ENCODE measurements around the gene TSNAXIP1.

The TSNAXIP1 gene

GRCh38 chr16:67804853-67805542, 1.7 kb upstream of the TSNAXIP1 start:
- DNase-seq: peak; percentile 64
- H3K4ac ChIP-seq (ENCODE audit: low read depth in 1 of 2, low read length in 2 of 2): no peak overlapping the region
- no peak overlapping the region for H2AK5ac ChIP-seq (ENCODE audit: low read length, severe bottlenecking)
- H2BK12ac ChIP-seq (ENCODE audit: low read length in 2 of 2): no peak overlapping the region
- no peak overlapping the region for H3K14ac ChIP-seq (ENCODE audit: low read length in 2 of 2)
- no peaks in the 10 kb centered on the region for H3K9me3 ChIP-seq (ENCODE audit: control insufficient read depth, low read length)
- H3K23ac ChIP-seq (ENCODE audit: low read length in 2 of 2): no peak overlapping the region
- H3K36me3 ChIP-seq (ENCODE audit: control insufficient read depth in 1 of 2, insufficient read depth in 2 of 2, low read depth in 1 of 2, low read length in 2 of 2): peaks cover 26% of the 10 kb centered on the region in 2 experiments
- no peaks in the 10 kb centered on the region for H3K27me3 ChIP-seq (ENCODE audit: control insufficient read depth in 1 of 2, insufficient read depth in 1 of 2, low read length in 2 of 2)
- no peak overlapping the region for H4K8ac ChIP-seq (ENCODE audit: low read length)
- WGBS: 79% methylated on average over 4 of the region's 4 CpGs
- H2BK120ac ChIP-seq (ENCODE audit: low read depth, low read length): no peak overlapping the region
- H4K91ac ChIP-seq (ENCODE audit: low read length): no peak overlapping the region
- H3K4me1 ChIP-seq (ENCODE audit: control insufficient read depth, insufficient read depth, low read depth, low read length): peaks cover 14% of the 10 kb centered on the region
- H2AFZ ChIP-seq (ENCODE audit: low read depth, low read length): no peak overlapping the region
- H3K79me1 ChIP-seq (replicated peaks; ENCODE audit: low read length, poor library complexity, severe bottlenecking): peaks cover 22% of the 10 kb centered on the region
- no peak overlapping the region for H2BK15ac ChIP-seq (ENCODE audit: low read depth, poor library complexity, severe bottlenecking)
- H2BK5ac ChIP-seq (ENCODE audit: low read depth, low read length, poor library complexity, severe bottlenecking): no peak overlapping the region
- H3K9ac ChIP-seq (ENCODE audit: low read length): peak overlapping the region; percentile 95
- H3K4me3 ChIP-seq (ENCODE audit: insufficient read depth in 1 of 2, low read depth in 1 of 2, low read length in 2 of 2): peak overlapping the region in 1 of 2 experiments; percentile 100
- peak overlapping the region; percentile 94 for H3K4me2 ChIP-seq (ENCODE audit: low read length, poor library complexity, severe bottlenecking)
- H3K18ac ChIP-seq (ENCODE audit: low read depth in 1 of 2, low read length in 2 of 2): no peak overlapping the region
- H3K27ac ChIP-seq (ENCODE audit: low read length, poor library complexity, severe bottlenecking): no peak overlapping the region

GRCh38 chr16:67805718-67806427, 816 bp upstream of the TSNAXIP1 start:
- H3K4me2 ChIP-seq (ENCODE audit: low read length, poor library complexity, severe bottlenecking): peak overlapping the region; percentile 94
- H3K14ac ChIP-seq (ENCODE audit: low read length in 2 of 2): peak overlapping the region in 1 of 2 experiments; percentile 3
- peaks cover 13% of the 10 kb centered on the region for H3K4me1 ChIP-seq (ENCODE audit: control insufficient read depth, insufficient read depth, low read depth, low read length)
- H3K4ac ChIP-seq (ENCODE audit: low read depth in 1 of 2, low read length in 2 of 2): peak overlapping the region; percentile 35 to 84
- peak overlapping the region in 1 of 2 experiments; percentile 16 for H3K18ac ChIP-seq (ENCODE audit: low read depth in 1 of 2, low read length in 2 of 2)
- H2BK15ac ChIP-seq (ENCODE audit: low read depth, poor library complexity, severe bottlenecking): no peak overlapping the region
- peak; percentile 19 for DNase-seq
- H2AK5ac ChIP-seq (ENCODE audit: low read length, severe bottlenecking): no peak overlapping the region
- H4K8ac ChIP-seq (ENCODE audit: low read length): peak overlapping the region; percentile 92
- peak overlapping the region; percentile 86 to 100 for H3K4me3 ChIP-seq (ENCODE audit: insufficient read depth in 1 of 2, low read depth in 1 of 2, low read length in 2 of 2)
- no peak overlapping the region for H3K27ac ChIP-seq (ENCODE audit: low read length, poor library complexity, severe bottlenecking)
- no peaks in the 10 kb centered on the region for H3K9me3 ChIP-seq (ENCODE audit: control insufficient read depth, low read length)
- peak overlapping the region in 1 of 2 experiments; percentile 20 for H3K23ac ChIP-seq (ENCODE audit: low read length in 2 of 2)
- H4K91ac ChIP-seq (ENCODE audit: low read length): no peak overlapping the region
- H2BK5ac ChIP-seq (ENCODE audit: low read depth, low read length, poor library complexity, severe bottlenecking): no peak overlapping the region
- no peaks in the 10 kb centered on the region for H3K27me3 ChIP-seq (ENCODE audit: control insufficient read depth in 1 of 2, insufficient read depth in 1 of 2, low read length in 2 of 2)
- peak overlapping the region; percentile 84 for H2AFZ ChIP-seq (ENCODE audit: low read depth, low read length)
- no peak overlapping the region for H2BK12ac ChIP-seq (ENCODE audit: low read length in 2 of 2)
- H3K79me1 ChIP-seq (replicated peaks; ENCODE audit: low read length, poor library complexity, severe bottlenecking): peaks cover 14% of the 10 kb centered on the region
- WGBS: under 1% methylated on average over 26 of the region's 26 CpGs
- no peak overlapping the region for H2BK120ac ChIP-seq (ENCODE audit: low read depth, low read length)
- peaks cover 18 to 26% of the 10 kb centered on the region in 2 experiments for H3K36me3 ChIP-seq (ENCODE audit: control insufficient read depth in 1 of 2, insufficient read depth in 2 of 2, low read depth in 1 of 2, low read length in 2 of 2)
- H3K9ac ChIP-seq (ENCODE audit: low read length): peak overlapping the region; percentile 95

- Histone ChIP-seq H2BK120ac (ENCODE audit: low read depth, low read length) (no peak overlapping the region), H3K4ac (ENCODE audit: low read depth in 1 of 2, low read length in 2 of 2) (no peak overlapping the region), H4K8ac (ENCODE audit: low read length) (peak overlapping the region; percentile 42), H2BK15ac (ENCODE audit: low read depth, poor library complexity, severe bottlenecking) (no peak overlapping the region), H3K18ac (ENCODE audit: low read depth in 1 of 2, low read length in 2 of 2) (no peak overlapping the region), H2BK12ac (ENCODE audit: low read length in 2 of 2) (no peak overlapping the region), H4K91ac (ENCODE audit: low read length) (no peak overlapping the region), H2AFZ (ENCODE audit: low read depth, low read length) (peak overlapping the region; percentile 19), H3K27me3 (ENCODE audit: control insufficient read depth in 1 of 2, insufficient read depth in 1 of 2, low read length in 2 of 2) (no peaks in the 10 kb centered on the region), H2BK5ac (ENCODE audit: low read depth, low read length, poor library complexity, severe bottlenecking) (no peak overlapping the region), H2AK5ac (ENCODE audit: low read length, severe bottlenecking) (no peak overlapping the region), H3K9me3 (ENCODE audit: control insufficient read depth, low read length) (no peaks in the 10 kb centered on the region), H3K4me3 (ENCODE audit: insufficient read depth in 1 of 2, low read depth in 1 of 2, low read length in 2 of 2) (peak overlapping the region; percentile 69 to 100), H3K4me1 (ENCODE audit: control insufficient read depth, insufficient read depth, low read depth, low read length) (peaks cover 13% of the 10 kb centered on the region), H3K27ac (ENCODE audit: low read length, poor library complexity, severe bottlenecking) (no peak overlapping the region), H3K23ac (ENCODE audit: low read length in 2 of 2) (no peak overlapping the region), H3K9ac (ENCODE audit: low read length) (peak overlapping the region; percentile 95), H3K4me2 (ENCODE audit: low read length, poor library complexity, severe bottlenecking) (peak overlapping the region; percentile 84), H3K36me3 (ENCODE audit: control insufficient read depth in 1 of 2, insufficient read depth in 2 of 2, low read depth in 1 of 2, low read length in 2 of 2) (peaks cover 7 to 19% of the 10 kb centered on the region in 2 experiments), H3K14ac (ENCODE audit: low read length in 2 of 2) (no peak overlapping the region), H3K79me1 (replicated peaks; ENCODE audit: low read length, poor library complexity, severe bottlenecking) (peaks cover 8% of the 10 kb centered on the region)
- WGBS: 50% methylated on average over 20 of the region's 24 CpGs
- DNase-seq: no peak
Observed at GRCh38 chr16:67807148-67807682, 526 bp downstream of the TSNAXIP1 start.

GRCh38 chr16:67811899-67812298, 5.2 kb downstream of the TSNAXIP1 start:
- Histone ChIP-seq H3K14ac (ENCODE audit: low read length in 2 of 2) (no peak overlapping the region), H3K9me3 (ENCODE audit: control insufficient read depth, low read length) (no peaks in the 10 kb centered on the region), H4K8ac (ENCODE audit: low read length) (no peak overlapping the region), H3K9ac (ENCODE audit: low read length) (no peak overlapping the region), H2AK5ac (ENCODE audit: low read length, severe bottlenecking) (no peak overlapping the region), H3K4me2 (ENCODE audit: low read length, poor library complexity, severe bottlenecking) (no peak overlapping the region), H3K27me3 (ENCODE audit: control insufficient read depth in 1 of 2, insufficient read depth in 1 of 2, low read length in 2 of 2) (no peaks in the 10 kb centered on the region), H3K36me3 (ENCODE audit: control insufficient read depth in 1 of 2, insufficient read depth in 2 of 2, low read depth in 1 of 2, low read length in 2 of 2) (no peaks in the 10 kb centered on the region), H2BK120ac (ENCODE audit: low read depth, low read length) (no peak overlapping the region), H3K79me1 (replicated peaks; ENCODE audit: low read length, poor library complexity, severe bottlenecking) (no peaks in the 10 kb centered on the region), H4K91ac (ENCODE audit: low read length) (no peak overlapping the region), H2AFZ (ENCODE audit: low read depth, low read length) (no peak overlapping the region), H3K4me1 (ENCODE audit: control insufficient read depth, insufficient read depth, low read depth, low read length) (peaks cover 4% of the 10 kb centered on the region), H3K18ac (ENCODE audit: low read depth in 1 of 2, low read length in 2 of 2) (no peak overlapping the region), H2BK5ac (ENCODE audit: low read depth, low read length, poor library complexity, severe bottlenecking) (no peak overlapping the region), H3K4ac (ENCODE audit: low read depth in 1 of 2, low read length in 2 of 2) (no peak overlapping the region), H3K4me3 (ENCODE audit: insufficient read depth in 1 of 2, low read depth in 1 of 2, low read length in 2 of 2) (no peak overlapping the region), H3K27ac (ENCODE audit: low read length, poor library complexity, severe bottlenecking) (no peak overlapping the region), H2BK15ac (ENCODE audit: low read depth, poor library complexity, severe bottlenecking) (no peak overlapping the region), H2BK12ac (ENCODE audit: low read length in 2 of 2) (no peak overlapping the region), H3K23ac (ENCODE audit: low read length in 2 of 2) (no peak overlapping the region)
- DNase-seq: no peak
- 100% methylated on average over 1 of the region's 1 CpG for WGBS
